Muscle of leg (tissue), 11 donors: ENCODE measurements around the gene GALNTL6. TPM values are rescaled to one million over a fixed set of nuclear protein-coding genes. Genes with fewer than 3 reads are reported as not detected.

ENCODE experiments used
- DNase-seq: peaks from one replicate; pipeline ENCODE4 v3.0.0; 2013
- H3K27ac ChIP-seq: one replicate; pipeline ENCODE4 v1.5.1; 2013; ENCODE audit warnings: mild to moderate bottlenecking, low read length, control low read depth
- H3K27me3 ChIP-seq: one replicate; pipeline ENCODE4 v1.6.1; 2013; ENCODE audit warnings: low read length; ENCODE audit not compliant: control insufficient read depth, insufficient read depth
- H3K36me3 ChIP-seq: one replicate; pipeline ENCODE4 v1.6.1; 2013; ENCODE audit warnings: low read length; ENCODE audit not compliant: control insufficient read depth, insufficient read depth
- H3K4me1 ChIP-seq: one replicate; pipeline ENCODE4 v1.6.1; 2013; ENCODE audit warnings: low read length; ENCODE audit not compliant: control insufficient read depth, insufficient read depth
- H3K4me3 ChIP-seq: one replicate; pipeline ENCODE4 v1.5.1; 2013; ENCODE audit warnings: low read length, control low read depth
- H3K9me3 ChIP-seq: replicated peaks from 2 replicates; pipeline ENCODE4 v1.6.1; 2013; ENCODE audit warnings: low read depth, low read length; ENCODE audit not compliant: control insufficient read depth
- WGBS: methylation state at CpG from one replicate; pipeline ENCODE4 v1.1.5; 2013; ENCODE audit warnings: missing lambda C conversion rate; ENCODE audit not compliant: insufficient coverage; 5-methylcytosine and 5-hydroxymethylcytosine counted together
- polyA plus RNA-seq, 8 donors: library from polyadenylated mRNA; unstranded; fragments of 120-200 nt; gene quantifications; one replicate each; pipeline versions ENCODE4 v1.2.1 to v1.2.3, GENCODE V29; 2013; ENCODE audit warnings: inconsistent platforms in 1 of 8, low replicate concordance in 1 of 8; ENCODE audit not compliant: insufficient read length in 8 of 8, insufficient read depth in 1 of 8
- total RNA-seq: library from RNA; stranded (reverse); fragments of 120-200 nt; gene quantifications from one replicate; pipeline ENCODE4 v1.2.4, GENCODE V29; 2013

GALNTL6 gene
- total and polyA plus RNA-seq, 9 donors: 0.26 to 0.95 (median 0.53) TPM

GRCh38 chr4:172691552-172691951 lies 878.3 kb downstream of the GALNTL6 start:
- Histone ChIP-seq H3K27ac (no peak overlapping the region), H3K9me3 (peaks cover 5% of the 10 kb centered on the region), H3K4me3 (no peak overlapping the region), H3K4me1 (no peaks in the 10 kb centered on the region), H3K27me3 (no peaks in the 10 kb centered on the region), H3K36me3 (no peaks in the 10 kb centered on the region)
- no peak for DNase-seq

- no peak for DNase-seq
- Histone ChIP-seq H3K4me1 (no peaks in the 10 kb centered on the region), H3K27me3 (no peaks in the 10 kb centered on the region), H3K4me3 (no peak overlapping the region), H3K9me3 (peaks cover 5% of the 10 kb centered on the region), H3K36me3 (no peaks in the 10 kb centered on the region), H3K27ac (no peak overlapping the region)
- WGBS: no CpG with 5 or more reads among the region's 2 CpGs
Measured at GRCh38 chr4:172692701-172693100, 879.5 kb downstream of the GALNTL6 start.

- Histone ChIP-seq H3K27me3 (no peaks in the 10 kb centered on the region), H3K36me3 (no peaks in the 10 kb centered on the region), H3K4me1 (no peaks in the 10 kb centered on the region), H3K27ac (no peak overlapping the region), H3K4me3 (no peak overlapping the region), H3K9me3 (no peaks in the 10 kb centered on the region)
- WGBS: 29% methylated on average over 3 of the region's 4 CpGs
- DNase-seq: peak; percentile 3
Measured at GRCh38 chr4:172698256-172698655, 885.1 kb downstream of the GALNTL6 start.

GRCh38 chr4:172705565-172705964 lies 892.4 kb downstream of the GALNTL6 start:
- Histone ChIP-seq H3K27me3 (no peaks in the 10 kb centered on the region), H3K4me3 (no peak overlapping the region), H3K4me1 (no peaks in the 10 kb centered on the region), H3K27ac (no peak overlapping the region), H3K36me3 (no peaks in the 10 kb centered on the region), H3K9me3 (peaks cover 15% of the 10 kb centered on the region)
- no peak for DNase-seq

GRCh38 chr4:172706000-172706399 lies 892.8 kb downstream of the GALNTL6 start:
- no peaks in the 10 kb centered on the region for H3K36me3 ChIP-seq
- DNase-seq: no peak
- no peak overlapping the region for H3K4me3 ChIP-seq
- H3K4me1 ChIP-seq: no peaks in the 10 kb centered on the region
- no peak overlapping the region for H3K27ac ChIP-seq
- H3K27me3 ChIP-seq: no peaks in the 10 kb centered on the region
- H3K9me3 ChIP-seq: peaks cover 15% of the 10 kb centered on the region

- DNase-seq: no peak
- Histone ChIP-seq H3K27me3 (no peaks in the 10 kb centered on the region), H3K4me3 (no peak overlapping the region), H3K4me1 (no peaks in the 10 kb centered on the region), H3K9me3 (peaks cover 15% of the 10 kb centered on the region), H3K36me3 (no peaks in the 10 kb centered on the region), H3K27ac (no peak overlapping the region)
- no CpG with 5 or more reads among the region's 1 CpG for WGBS
Measured at GRCh38 chr4:172707622-172708021, 894.4 kb downstream of the GALNTL6 start.

- peaks cover 15% of the 10 kb centered on the region for H3K9me3 ChIP-seq
- DNase-seq: no peak
- H3K4me3 ChIP-seq: no peak overlapping the region
- 72% methylated on average over 4 of the region's 5 CpGs for WGBS
- H3K36me3 ChIP-seq: no peaks in the 10 kb centered on the region
- H3K27me3 ChIP-seq: no peaks in the 10 kb centered on the region
- no peaks in the 10 kb centered on the region for H3K4me1 ChIP-seq
- H3K27ac ChIP-seq: no peak overlapping the region
Measured at GRCh38 chr4:172708184-172708583, 895.0 kb downstream of the GALNTL6 start.

GRCh38 chr4:172709376-172709775 lies 896.2 kb downstream of the GALNTL6 start:
- DNase-seq: no peak
- Histone ChIP-seq H3K36me3 (no peaks in the 10 kb centered on the region), H3K9me3 (peaks cover 15% of the 10 kb centered on the region), H3K27me3 (no peaks in the 10 kb centered on the region), H3K27ac (no peak overlapping the region), H3K4me1 (no peaks in the 10 kb centered on the region), H3K4me3 (no peak overlapping the region)
- no CpG with 5 or more reads among the region's 1 CpG for WGBS

GRCh38 chr4:172716291-172716690 lies 903.1 kb downstream of the GALNTL6 start:
- Histone ChIP-seq H3K4me1 (no peaks in the 10 kb centered on the region), H3K36me3 (no peaks in the 10 kb centered on the region), H3K4me3 (no peak overlapping the region), H3K9me3 (no peaks in the 10 kb centered on the region), H3K27ac (no peak overlapping the region), H3K27me3 (no peaks in the 10 kb centered on the region)
- DNase-seq: no peak
- 44% methylated on average over 3 of the region's 9 CpGs for WGBS

- WGBS: no CpG with 5 or more reads among the region's 4 CpGs
- Histone ChIP-seq H3K9me3 (no peaks in the 10 kb centered on the region), H3K27me3 (no peaks in the 10 kb centered on the region), H3K4me1 (no peaks in the 10 kb centered on the region), H3K27ac (no peak overlapping the region), H3K4me3 (no peak overlapping the region), H3K36me3 (no peaks in the 10 kb centered on the region)
- no peak for DNase-seq
Measured at GRCh38 chr4:172721659-172722058, 908.5 kb downstream of the GALNTL6 start.

- no peak for DNase-seq
- Histone ChIP-seq H3K27me3 (no peaks in the 10 kb centered on the region), H3K9me3 (no peaks in the 10 kb centered on the region), H3K36me3 (no peaks in the 10 kb centered on the region), H3K4me3 (no peak overlapping the region), H3K27ac (no peak overlapping the region), H3K4me1 (no peaks in the 10 kb centered on the region)
- 78% methylated on average over 1 of the region's 3 CpGs for WGBS
Measured at GRCh38 chr4:172725581-172725980, 912.4 kb downstream of the GALNTL6 start.
